H1 (cell line): ENCODE data around the gene EXD3. TPM values are rescaled to one million over a fixed set of nuclear protein-coding genes. Genes with fewer than 3 reads are reported as not detected.

Experiments used
- ATF2 ChIP-seq: IDR thresholded peaks from 2 replicates; pipeline ENCODE4 v1.6.1; 2012; ENCODE audit warnings: low read length, inconsistent platforms
- BRCA1 ChIP-seq: IDR thresholded peaks from 2 replicates; pipeline ENCODE4 v1.6.1; 2012; ENCODE audit warnings: low read depth, low read length, improper control_type of control experiment
- polyA plus RNA-seq, 7 experiments: library from polyadenylated mRNA; depleted of rRNA in 3 of 7; stranded (reverse) in 5 of 7; unstranded in 2 of 7; fragments of >200 nt in 5 of 7; fragments of 200-250 nt in 2 of 7; gene quantifications; 1 replicate in 5 of 7; 2 replicates in 1 of 7; 4 replicates in 1 of 7; pipeline versions ENCODE4 v1.2.1 to v1.2.3, GENCODE V29; 2011 to 2013; ENCODE audit warnings: missing spikeins in 2 of 7, mixed read lengths in 2 of 7
- total RNA-seq: library from RNA; stranded (reverse); fragmentation: NEBNext Ultra II Directional; extraction: Animal tissue kit (Norgen Biotek cat#: 25700); gene quantifications from 2 replicates; pipeline ENCODE4 v1.2.1, GENCODE V29; 2021

The EXD3 gene
- total and polyA plus RNA-seq, 2 of the 8 experiments (the other 6 are each of a cell fraction or from before 2014, with no cell fraction given) = 7.2 to 9.4 TPM

GRCh38 chr9:137333016-137333671 lies 89.8 kb downstream of the EXD3 start (continued):
- no peak for TF ChIP-seq ATF2
- no peak for TF ChIP-seq BRCA1
